CD14-positive monocyte (primary cell): ENCODE results near the gene PTEN. TPM values are rescaled to one million over a fixed set of nuclear protein-coding genes. Genes with fewer than 3 reads are reported as not detected.

Experiments used
- DNase-seq, 3 donors: peaks; one replicate each; pipeline ENCODE4 v3.0.0-alpha.2; 2011 to 2022
- H2AFZ ChIP-seq: 2 replicates; pipeline ENCODE4 v1.6.0; 2012; ENCODE audit warnings: mild to moderate bottlenecking, low read depth, low read length, inconsistent platforms; ENCODE audit not compliant: insufficient read depth, poor library complexity, severe bottlenecking
- H3K27ac ChIP-seq, 2 donors: 1 replicate in 1 of 2; 2 replicates in 1 of 2; pipeline ENCODE4 v1.5.1; 2012 to 2013; ENCODE audit warnings: low read length in 2 of 2, control low read depth in 1 of 2, inconsistent platforms in 1 of 2, low read depth in 1 of 2, mild to moderate bottlenecking in 1 of 2
- H3K27me3 ChIP-seq, 2 donors: one replicate each; pipeline versions ENCODE4 v1.6.0 to v1.6.1; 2011 to 2013; ENCODE audit warnings: low read length in 2 of 2; ENCODE audit not compliant: control insufficient read depth in 2 of 2, insufficient read depth in 2 of 2
- H3K36me3 ChIP-seq, 2 donors: replicated peaks in 1 of 2; 1 replicate in 1 of 2; 2 replicates in 1 of 2; pipeline versions ENCODE4 v1.5.1 to v1.6.1; 2012 to 2013; ENCODE audit warnings: low read length in 2 of 2, control low read depth in 1 of 2, inconsistent platforms in 1 of 2, mild to moderate bottlenecking in 1 of 2; ENCODE audit not compliant: insufficient read depth in 2 of 2, control insufficient read depth in 1 of 2
- H3K4me1 ChIP-seq, 2 donors: 1 replicate in 1 of 2; 2 replicates in 1 of 2; pipeline versions ENCODE4 v1.5.1 to v1.6.1; 2012 to 2013; ENCODE audit warnings: low read length in 2 of 2, control low read depth in 1 of 2, inconsistent platforms in 1 of 2, mild to moderate bottlenecking in 1 of 2, moderate library complexity in 1 of 2; ENCODE audit not compliant: insufficient read depth in 2 of 2, control insufficient read depth in 1 of 2
- H3K4me2 ChIP-seq: replicated peaks from 2 replicates; pipeline ENCODE3; 2012; ENCODE audit warnings: low read length, moderate library complexity, mild to moderate bottlenecking; ENCODE audit not compliant: poor library complexity, severe bottlenecking; ENCODE audit errors: extremely low read depth
- H3K4me3 ChIP-seq, 3 experiments: fragments of 200-600 bp in 1 of 3; sonication (generic) in 1 of 3; replicated peaks in 1 of 3; 1 replicate in 2 of 3; 2 replicates in 1 of 3; pipeline ENCODE4 v1.5.1; 2011 to 2013; ENCODE audit warnings: low read length in 3 of 3, mild to moderate bottlenecking in 3 of 3, control low read depth in 2 of 3, low read depth in 2 of 3, inconsistent platforms in 1 of 3, moderate library complexity in 1 of 3
- H3K79me2 ChIP-seq: 2 replicates; pipeline ENCODE4 v1.6.0; 2012; ENCODE audit warnings: mild to moderate bottlenecking, control low read depth, inconsistent platforms, low read length, moderate library complexity; ENCODE audit not compliant: insufficient read depth
- H3K9ac ChIP-seq: 2 replicates; pipeline ENCODE4 v1.6.0; 2017; ENCODE audit warnings: low read length, mild to moderate bottlenecking; ENCODE audit not compliant: insufficient read depth, poor library complexity, severe bottlenecking
- H3K9me3 ChIP-seq, 2 donors: replicated peaks in 1 of 2; 1 replicate in 1 of 2; 2 replicates in 1 of 2; pipeline versions ENCODE4 v1.5.1 to v1.6.1; 2012 to 2013; ENCODE audit warnings: low read length in 2 of 2, control low read depth in 1 of 2; ENCODE audit not compliant: control insufficient read depth in 1 of 2, insufficient read depth in 1 of 2
- H4K20me1 ChIP-seq: 2 replicates; pipeline ENCODE4 v1.6.0; 2012; ENCODE audit warnings: mild to moderate bottlenecking, low read length, control low read depth, moderate library complexity; ENCODE audit not compliant: insufficient read depth
- H3K27ac Mint-ChIP-seq, 7 donors: one replicate each; pipeline ENCODE4 v1.8.0; 2020; ENCODE audit warnings: mild to moderate bottlenecking in 7 of 7, mixed read lengths in 7 of 7, moderate library complexity in 6 of 7, inconsistent platforms in 2 of 7
- H3K27me3 Mint-ChIP-seq, 3 donors: one replicate each; pipeline ENCODE4 v1.8.0; 2021 to 2022; ENCODE audit warnings: low read depth in 3 of 3, mild to moderate bottlenecking in 3 of 3, mixed read lengths in 3 of 3, moderate library complexity in 3 of 3, inconsistent platforms in 1 of 3
- H3K36me3 Mint-ChIP-seq, 2 donors: one replicate each; pipeline ENCODE4 v1.8.0; 2020; ENCODE audit warnings: mixed read lengths in 2 of 2, inconsistent platforms in 1 of 2, mild to moderate bottlenecking in 1 of 2
- H3K4me1 Mint-ChIP-seq: one replicate; pipeline ENCODE4 v1.8.0; 2020; ENCODE audit warnings: mild to moderate bottlenecking, mixed read lengths
- H3K4me3 Mint-ChIP-seq, 2 donors: one replicate each; pipeline ENCODE4 v1.8.0; 2020; ENCODE audit warnings: mild to moderate bottlenecking in 2 of 2, mixed read lengths in 2 of 2, moderate library complexity in 1 of 2
- H3K9me3 Mint-ChIP-seq, 7 donors: one replicate each; pipeline ENCODE4 v1.8.0; 2020 to 2022; ENCODE audit warnings: mixed read lengths in 7 of 7, mild to moderate bottlenecking in 6 of 7, moderate library complexity in 6 of 7, inconsistent platforms in 2 of 7
- WGBS: methylation state at CpG from one replicate; pipeline ENCODE4 v1.1.5; 2013; ENCODE audit warnings: missing lambda C conversion rate; ENCODE audit not compliant: insufficient coverage; 5-methylcytosine and 5-hydroxymethylcytosine counted together
- intact Hi-C, 2 donors: fragments of 100-400 bp; cut with micrococcal nuclease; formaldehyde crosslinking; loops; one replicate each; pipeline versions ENCODE4 v1.15.0 to v1.15.1; 2023
- polyA plus RNA-seq, 3 donors: library from polyadenylated mRNA; depleted of rRNA in 1 of 3; unstranded in 2 of 3; stranded (reverse) in 1 of 3; fragments of 300-500 nt in 2 of 3; fragments of >200 nt in 1 of 3; fragmentation: Illumina TruSeq in 2 of 3; gene quantifications; 1 replicate in 2 of 3; 2 replicates in 1 of 3; pipeline ENCODE4 v1.2.3, GENCODE V29; 2012 to 2021
- TF ChIP-seq, protein P1 (sequence below): fragments of 200-600 bp; IDR thresholded peaks from one replicate; pipeline ENCODE4 v1.8.0; 2022; ENCODE audit warnings: antibody characterized with exemption, mild to moderate bottlenecking

The PTEN gene
- polyA plus RNA-seq, 3 donors, result 30.5 to 57.6 (median 37.7) TPM

DNA sequence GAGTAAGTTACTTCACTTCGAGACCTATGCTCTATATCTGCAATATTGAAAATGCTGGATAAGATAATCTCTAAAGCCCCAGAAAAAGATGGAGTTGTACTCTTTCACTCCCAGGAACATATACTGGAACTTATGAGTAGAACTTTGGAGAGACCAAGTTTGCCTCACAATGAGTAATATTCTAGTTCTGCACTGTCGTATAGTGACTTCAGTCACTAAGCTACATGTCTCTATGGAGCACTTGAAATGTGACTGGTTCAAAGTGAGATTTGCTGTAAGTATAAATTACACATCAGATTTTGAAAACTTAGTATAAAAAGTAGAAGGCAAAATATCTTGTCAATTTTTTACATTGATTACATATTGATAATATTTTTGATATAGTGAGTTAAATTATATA lies 116.4 kb downstream of the PTEN start:
- Mint-ChIP-seq H3K9me3 (no peaks in the 10 kb centered on the region), H3K27ac (no peak overlapping the region), H3K4me3 (no peak overlapping the region), H3K36me3 (peaks cover 0 to 1% of the 10 kb centered on the region in 2 donors), H3K4me1 (peaks cover 16% of the 10 kb centered on the region), H3K27me3 (no peaks in the 10 kb centered on the region)
- Histone ChIP-seq H3K9ac (no peak overlapping the region), H3K36me3 (no peaks in the 10 kb centered on the region), H3K9me3 (no peaks in the 10 kb centered on the region), H3K4me3 (no peak overlapping the region), H2AFZ (no peak overlapping the region), H3K79me2 (no peaks in the 10 kb centered on the region), H3K4me1 (peaks cover 0 to 9% of the 10 kb centered on the region in 2 donors), H4K20me1 (no peaks in the 10 kb centered on the region), H3K27ac (no peak overlapping the region), H3K27me3 (no peaks in the 10 kb centered on the region), H3K4me2 (no peak overlapping the region)
- WGBS, result no CpG with 5 or more reads among the region's 2 CpGs
- peak in 1 of 3 donors; percentile 7 for DNase-seq
- intact Hi-C loops, result no loop called here
- TF ChIP-seq, protein P1, sequence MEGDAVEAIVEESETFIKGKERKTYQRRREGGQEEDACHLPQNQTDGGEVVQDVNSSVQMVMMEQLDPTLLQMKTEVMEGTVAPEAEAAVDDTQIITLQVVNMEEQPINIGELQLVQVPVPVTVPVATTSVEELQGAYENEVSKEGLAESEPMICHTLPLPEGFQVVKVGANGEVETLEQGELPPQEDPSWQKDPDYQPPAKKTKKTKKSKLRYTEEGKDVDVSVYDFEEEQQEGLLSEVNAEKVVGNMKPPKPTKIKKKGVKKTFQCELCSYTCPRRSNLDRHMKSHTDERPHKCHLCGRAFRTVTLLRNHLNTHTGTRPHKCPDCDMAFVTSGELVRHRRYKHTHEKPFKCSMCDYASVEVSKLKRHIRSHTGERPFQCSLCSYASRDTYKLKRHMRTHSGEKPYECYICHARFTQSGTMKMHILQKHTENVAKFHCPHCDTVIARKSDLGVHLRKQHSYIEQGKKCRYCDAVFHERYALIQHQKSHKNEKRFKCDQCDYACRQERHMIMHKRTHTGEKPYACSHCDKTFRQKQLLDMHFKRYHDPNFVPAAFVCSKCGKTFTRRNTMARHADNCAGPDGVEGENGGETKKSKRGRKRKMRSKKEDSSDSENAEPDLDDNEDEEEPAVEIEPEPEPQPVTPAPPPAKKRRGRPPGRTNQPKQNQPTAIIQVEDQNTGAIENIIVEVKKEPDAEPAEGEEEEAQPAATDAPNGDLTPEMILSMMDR, result no peak

DNA sequence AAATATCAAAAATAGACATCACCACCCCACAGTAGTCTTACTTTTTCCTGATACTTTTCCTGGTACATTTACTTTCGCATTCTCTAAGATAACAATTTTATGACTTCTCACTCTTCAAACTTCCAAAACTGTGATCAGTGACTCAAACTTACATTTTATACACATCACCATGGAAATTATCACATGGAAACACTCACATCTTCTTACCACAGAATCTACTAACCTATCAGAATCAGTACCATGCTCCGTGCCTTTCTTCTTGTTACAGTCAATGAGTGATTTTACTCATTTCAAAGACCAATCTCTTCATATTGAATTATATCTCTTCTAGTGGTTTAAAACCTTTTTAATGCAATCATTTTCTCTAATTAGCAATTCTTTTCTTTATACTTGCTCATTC lies 120.3 kb downstream of the PTEN start:
- no peak overlapping the region for H3K4me3 Mint-ChIP-seq
- H3K9me3 ChIP-seq, result no peaks in the 10 kb centered on the region
- WGBS, result 86% methylated on average over 2 of the region's 2 CpGs
- no peaks in the 10 kb centered on the region for H3K79me2 ChIP-seq
- no peaks in the 10 kb centered on the region for H3K27me3 Mint-ChIP-seq
- H3K4me3 ChIP-seq, result no peak overlapping the region
- TF ChIP-seq, protein P1, result no peak
- no peaks in the 10 kb centered on the region for H3K27me3 ChIP-seq
- H3K4me1 Mint-ChIP-seq, result peaks cover 8% of the 10 kb centered on the region
- intact Hi-C loops, result no loop called here
- peaks cover 0 to 1% (median 0%) of the 10 kb centered on the region in 7 donors for H3K9me3 Mint-ChIP-seq
- peaks cover 0 to 1% of the 10 kb centered on the region in 2 donors for H3K36me3 Mint-ChIP-seq
- no peak overlapping the region for H2AFZ ChIP-seq
- no peaks in the 10 kb centered on the region for H3K36me3 ChIP-seq
- no peak overlapping the region for H3K27ac Mint-ChIP-seq
- H4K20me1 ChIP-seq, result no peaks in the 10 kb centered on the region
- no peak overlapping the region for H3K27ac ChIP-seq
- no peak overlapping the region for H3K4me2 ChIP-seq
- no peak for DNase-seq
- no peak overlapping the region for H3K9ac ChIP-seq
- H3K4me1 ChIP-seq, result peaks cover 0 to 3% of the 10 kb centered on the region in 2 donors
